NCI-H2196 treated with DMSO at 0.1 percent for 48 hours (cell line): ENCODE results near the gene XPNPEP1.
A peak's percentile ranks its signal among the peaks of the same experiment; 100 is the strongest.

ENCODE experiments used
- DNase-seq: peaks from one replicate; lab custom pipeline; 2025; ENCODE audit not compliant: unreplicated experiment; lab: John Stamatoyannopoulos, UW

The XPNPEP1 gene

DNA sequence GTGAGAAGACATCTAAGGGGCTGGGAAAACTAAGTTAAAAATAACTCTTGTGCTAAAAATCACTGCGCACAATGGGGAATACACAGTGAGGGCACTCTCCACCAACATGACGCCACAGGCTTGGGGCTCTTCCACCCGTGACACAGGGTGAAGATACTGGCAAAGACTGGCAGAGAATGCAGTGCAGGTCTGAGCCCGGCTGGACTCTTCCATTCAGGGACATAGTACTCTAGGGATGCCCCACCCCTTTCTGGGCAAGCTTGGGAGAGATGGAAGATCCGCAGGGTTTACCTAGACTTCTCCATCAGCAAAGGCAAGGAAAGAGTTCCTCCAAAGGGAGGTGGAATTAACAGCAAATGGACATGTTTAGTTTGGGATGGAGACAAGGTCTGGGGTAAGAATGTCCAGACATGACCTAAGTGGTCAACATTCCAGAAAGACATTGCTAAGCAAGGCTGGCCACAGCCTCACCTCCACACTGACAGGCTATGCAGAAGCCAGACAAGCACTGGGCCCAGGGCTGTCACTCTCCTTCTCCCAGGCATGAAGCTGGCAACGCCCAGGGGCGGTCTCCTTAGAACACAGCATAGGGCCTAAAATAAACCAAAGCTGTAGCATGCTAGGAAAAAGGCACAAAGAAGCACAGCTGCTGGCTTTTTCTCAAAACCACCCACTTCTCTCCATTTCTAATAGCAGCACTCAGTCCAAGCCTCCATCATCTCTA, 28.1 kb downstream of the XPNPEP1 start:
- no peak for DNase-seq

DNA sequence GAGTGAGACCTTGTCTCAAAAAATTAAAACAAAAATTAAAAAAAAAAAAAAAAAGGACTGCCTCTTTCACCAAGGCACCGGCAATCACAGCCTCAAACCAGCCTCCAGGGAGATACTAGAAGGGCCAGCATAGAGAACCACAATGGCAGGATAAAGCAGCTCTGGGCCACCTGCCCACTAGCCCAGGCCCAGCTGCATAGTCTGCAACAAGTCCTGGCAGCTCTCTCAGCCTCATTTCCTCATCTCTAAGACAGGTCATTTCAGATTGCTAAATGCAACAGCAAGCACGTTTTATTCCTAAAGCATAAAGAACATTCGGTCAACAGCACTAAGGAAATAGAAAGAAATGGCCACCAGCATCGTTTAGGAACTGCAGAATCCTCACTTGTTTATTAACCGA, 28.8 kb downstream of the XPNPEP1 start:
- peak; percentile 0 for DNase-seq

DNA sequence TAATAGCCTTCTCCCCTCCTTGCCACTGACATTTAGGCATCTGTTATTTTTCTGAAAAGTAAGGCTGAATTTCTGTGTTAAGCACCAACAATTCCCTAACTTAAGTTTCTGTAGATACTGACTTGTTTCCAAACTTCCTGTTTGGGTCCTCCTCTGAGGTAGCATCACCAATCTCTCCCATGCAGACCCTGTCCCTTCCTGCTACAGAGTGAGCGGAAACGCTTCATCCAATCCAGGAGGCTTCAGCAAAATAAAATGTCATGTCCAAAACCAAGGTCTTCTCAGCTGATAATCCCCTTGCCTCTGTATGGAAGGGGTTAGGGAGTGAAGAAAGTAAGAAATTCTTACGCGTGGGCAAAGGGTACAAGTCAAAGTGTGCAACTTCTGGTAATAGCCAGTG, 29.9 kb downstream of the XPNPEP1 start:
- no peak for DNase-seq

DNA sequence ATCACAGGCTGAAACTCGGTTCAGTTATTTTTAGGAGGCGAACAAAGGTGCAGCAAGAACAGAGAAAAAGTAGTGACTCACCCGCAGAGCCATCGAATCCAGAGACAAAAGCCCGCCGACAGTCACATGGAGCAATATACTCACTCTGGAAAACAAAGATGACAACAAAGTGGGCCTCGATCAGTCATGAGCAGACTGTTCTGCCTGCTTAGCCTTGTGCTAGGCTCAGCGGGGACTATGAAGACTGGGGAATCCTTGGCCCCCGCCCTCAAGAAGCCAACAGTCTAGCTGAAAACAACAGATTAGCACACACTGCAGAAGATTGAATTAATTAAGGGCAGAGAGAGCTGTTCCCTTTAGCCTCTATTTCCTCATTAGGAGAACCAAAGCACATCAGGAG, 30.4 kb downstream of the XPNPEP1 start:
- no peak for DNase-seq

DNA sequence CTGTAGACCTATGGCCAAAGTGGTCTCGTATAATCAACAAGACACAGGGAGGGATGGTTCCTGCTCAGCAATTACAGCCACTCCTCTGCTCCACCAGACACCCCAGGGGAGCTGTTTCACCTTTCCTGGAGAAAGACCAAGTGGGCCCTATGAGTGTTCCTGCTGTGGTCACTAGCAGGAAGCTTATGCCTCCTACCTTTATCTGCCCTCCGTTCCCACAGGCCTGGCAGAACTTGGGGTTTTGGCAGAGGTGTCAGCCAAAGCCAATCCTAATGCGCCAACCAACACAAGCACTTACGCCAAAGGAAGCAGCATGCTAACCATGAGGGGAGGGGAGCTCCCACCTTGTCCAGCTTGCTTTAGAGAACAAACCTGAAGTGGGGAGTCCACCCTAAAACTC, 31.2 kb downstream of the XPNPEP1 start:
- DNase-seq: no peak

DNA sequence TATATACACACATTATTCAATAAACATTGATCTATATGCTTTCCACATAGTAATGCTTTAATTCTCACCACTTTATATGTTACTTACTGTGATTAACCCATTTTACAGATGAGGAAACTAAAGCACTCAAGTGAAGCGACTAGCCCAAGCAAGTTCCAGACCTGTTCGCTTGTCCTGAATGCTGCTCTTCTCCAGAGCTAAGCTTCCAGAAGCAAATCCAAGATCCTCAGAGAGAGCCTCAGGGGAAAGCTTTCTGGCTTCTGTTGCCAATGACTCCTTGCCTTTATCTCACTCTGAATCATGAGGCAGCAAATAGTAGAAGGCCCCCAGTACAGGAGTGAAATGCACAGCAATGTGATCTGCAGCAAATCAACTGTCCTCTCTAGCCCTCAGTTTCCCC, 32.2 kb downstream of the XPNPEP1 start:
- DNase-seq: no peak

DNA sequence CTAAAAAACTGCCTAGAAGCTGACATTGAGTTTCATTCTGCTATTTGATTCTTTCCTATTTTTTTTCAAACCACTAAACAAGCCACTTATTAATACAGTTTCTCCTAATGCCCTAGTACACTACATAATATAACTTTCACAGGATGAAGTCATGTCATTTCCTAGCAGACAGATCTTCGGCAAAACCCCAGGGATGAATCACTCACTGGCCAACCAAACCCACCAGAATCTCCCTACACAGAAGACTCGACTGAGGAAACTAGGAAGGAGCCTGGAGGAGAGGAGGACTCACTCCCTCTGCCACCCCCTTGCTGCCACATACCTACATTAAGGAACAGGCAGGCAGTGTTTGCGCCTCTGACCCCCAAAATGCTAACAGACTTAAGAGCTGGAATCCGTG, 33.4 kb downstream of the XPNPEP1 start:
- no peak for DNase-seq

DNA sequence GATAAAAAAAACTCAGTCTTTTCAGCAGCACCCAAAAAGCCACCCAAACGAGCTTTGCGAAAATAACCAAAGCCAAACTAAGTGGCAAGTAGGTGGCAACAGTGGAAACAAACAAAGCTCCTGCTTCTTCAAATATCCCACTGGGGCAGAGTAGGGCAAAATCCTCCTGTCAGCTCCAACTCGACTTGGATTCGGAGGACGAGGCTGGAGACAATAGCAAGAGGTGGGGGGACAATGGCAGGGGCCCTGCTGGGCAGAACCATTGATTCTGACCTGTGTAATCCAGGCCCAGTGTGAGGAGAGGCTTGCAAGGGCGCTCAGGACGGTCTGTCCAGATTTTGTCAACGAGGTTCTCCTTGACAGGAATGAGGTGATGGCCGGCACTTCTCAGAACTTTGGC, 35.5 kb downstream of the XPNPEP1 start:
- DNase-seq: no peak

DNA sequence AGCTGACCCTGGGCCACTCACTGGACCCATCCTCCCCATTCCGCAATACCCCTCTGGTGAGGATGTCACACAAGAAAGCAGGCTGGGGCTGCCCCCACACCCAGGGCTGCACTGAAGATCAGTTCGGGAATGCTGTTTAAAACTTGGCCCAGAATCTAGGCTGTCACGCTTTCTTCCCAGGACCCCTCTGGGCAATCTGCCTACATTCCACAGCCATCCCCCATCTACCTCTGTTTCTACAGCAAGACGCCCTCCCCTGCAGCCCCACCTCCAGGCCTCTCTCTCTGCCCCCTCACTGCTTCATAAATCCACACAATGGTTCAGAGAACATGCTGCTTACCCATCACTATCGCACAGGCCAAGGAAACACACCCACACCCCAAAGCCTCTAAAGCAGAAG, 36.1 kb downstream of the XPNPEP1 start:
- no peak for DNase-seq

DNA sequence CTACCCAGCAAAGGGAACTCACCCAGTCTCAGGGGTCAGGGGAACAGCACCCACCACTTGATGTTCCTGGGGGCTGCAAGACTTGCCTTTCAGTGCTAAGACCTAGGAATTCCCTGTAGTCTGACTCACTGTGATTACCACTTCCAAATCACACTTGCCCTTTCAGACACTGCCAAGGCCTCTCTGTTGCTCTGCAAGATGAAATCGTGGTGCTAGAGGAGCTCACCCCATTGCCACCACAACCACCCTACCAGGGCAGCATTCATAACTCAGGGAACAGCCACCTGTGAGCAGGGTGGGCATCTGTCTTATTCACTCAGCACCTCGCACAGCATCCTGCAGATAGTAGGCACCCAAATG, 36.5 kb downstream of the XPNPEP1 start:
- no peak for DNase-seq

DNA sequence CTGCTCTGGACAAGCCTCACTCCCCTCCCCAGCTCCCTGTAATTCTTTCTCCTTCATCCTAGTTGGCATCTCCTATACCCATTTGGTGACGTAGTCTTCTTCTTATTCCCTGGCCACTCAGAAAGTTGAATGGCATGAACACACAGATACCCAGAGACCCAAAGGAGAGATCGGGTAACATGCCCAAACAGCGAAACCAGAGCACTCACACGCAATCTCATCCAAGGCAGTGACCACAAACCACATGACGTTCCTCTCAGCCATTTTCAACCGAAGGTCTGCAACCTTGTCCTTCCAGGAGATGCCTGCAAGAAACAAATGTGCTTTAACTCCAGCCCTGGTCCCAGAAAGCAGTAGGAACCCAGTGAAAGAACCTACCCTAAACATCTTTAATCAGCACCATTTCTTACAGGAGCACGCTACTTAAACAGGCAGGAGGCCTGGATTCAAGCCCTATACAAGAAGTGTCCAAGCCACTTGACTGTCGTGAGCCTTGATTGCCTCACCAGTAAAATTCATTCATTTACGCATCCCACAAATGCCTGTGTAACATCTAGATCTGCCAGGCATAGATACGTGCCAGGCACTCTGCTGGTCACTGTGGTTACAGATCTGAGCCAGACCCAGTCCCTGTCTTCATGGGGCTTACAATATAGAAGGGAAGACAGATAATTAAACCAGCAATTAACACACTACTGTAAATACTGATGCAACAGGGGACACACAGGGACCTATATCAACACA, 37.1 kb downstream of the XPNPEP1 start:
- no peak for DNase-seq

DNA sequence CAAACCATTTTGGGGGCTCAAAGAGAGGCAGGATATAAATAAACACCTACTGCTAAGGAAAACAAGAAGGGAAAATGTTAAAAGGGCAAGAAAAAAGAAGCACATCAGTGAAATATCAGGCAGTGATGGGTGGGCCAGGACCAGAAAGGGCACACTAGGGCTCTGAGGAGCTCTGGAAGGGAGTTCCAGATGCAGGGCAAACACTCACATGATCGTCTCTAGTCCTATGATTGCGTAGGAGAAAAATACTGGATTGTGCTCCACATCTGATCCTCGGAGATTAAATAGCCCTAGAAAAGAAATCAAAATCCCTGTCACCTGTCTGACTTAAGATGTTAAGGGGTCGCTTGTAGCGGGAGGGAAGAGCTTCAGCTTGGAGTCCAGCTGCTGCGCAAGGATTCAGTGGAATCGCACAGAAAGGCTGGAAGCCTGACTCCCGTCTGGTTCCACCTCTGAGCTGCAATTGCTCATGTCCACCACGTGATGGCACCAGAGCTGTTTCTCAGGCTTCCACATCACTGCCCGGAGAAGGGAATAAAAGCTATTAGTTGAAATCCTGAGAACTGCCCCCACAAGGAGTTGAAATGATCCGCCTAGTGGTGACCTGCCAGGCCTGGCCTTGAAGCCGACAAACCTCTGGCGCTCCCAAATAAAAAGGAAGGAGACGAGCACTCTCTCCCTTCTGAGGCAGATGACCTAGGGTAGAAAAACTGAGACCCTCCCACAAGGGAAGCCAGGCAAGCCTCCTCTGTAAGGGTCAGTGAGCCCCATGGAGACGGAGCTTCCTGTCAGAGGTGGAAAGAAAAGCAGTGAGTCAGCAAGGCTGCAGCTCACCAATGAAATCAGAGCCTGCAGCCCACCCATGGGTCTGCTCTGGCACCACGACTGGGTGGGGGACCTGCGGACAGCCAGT, 39.2 kb downstream of the XPNPEP1 start:
- DNase-seq: peak; percentile 51

DNA sequence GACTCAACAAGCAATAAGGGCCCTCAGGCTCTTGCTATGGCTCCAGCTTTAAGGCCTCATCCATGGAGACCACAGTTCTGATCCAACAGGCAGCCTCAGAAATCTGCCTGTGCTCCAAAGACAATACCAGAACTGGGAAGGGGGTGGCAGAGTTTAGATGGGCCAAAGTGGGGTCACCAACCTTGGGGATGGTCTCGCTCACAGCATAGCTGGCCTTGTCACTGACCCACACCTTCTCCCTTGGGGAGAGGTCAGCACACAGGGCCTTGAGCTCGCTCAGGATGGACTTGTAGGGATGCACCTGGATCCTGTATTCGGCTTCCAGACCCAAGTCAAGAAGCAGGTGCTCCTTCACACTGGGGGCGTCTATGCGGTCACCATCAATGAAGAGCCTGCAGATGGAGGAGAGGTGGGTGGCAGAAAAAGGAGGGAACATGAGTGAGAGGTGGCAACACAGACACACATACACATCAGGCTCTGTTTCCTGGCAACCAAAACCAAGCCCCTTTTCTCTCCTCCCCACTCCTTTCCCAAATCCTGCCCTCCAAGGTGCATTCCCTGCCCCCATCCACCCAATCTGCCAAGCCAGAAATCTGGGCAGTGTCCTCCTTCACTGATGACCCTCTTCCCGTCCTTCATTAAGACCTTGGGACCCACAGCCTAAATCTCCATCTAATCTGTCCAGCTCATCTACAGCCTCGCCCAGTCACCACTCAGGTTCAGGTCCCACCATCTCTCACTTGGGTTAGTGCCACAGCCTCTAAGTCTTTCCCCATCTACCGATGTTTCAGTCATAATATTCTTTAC, 40.9 kb downstream of the XPNPEP1 start:
- DNase-seq: no peak

DNA sequence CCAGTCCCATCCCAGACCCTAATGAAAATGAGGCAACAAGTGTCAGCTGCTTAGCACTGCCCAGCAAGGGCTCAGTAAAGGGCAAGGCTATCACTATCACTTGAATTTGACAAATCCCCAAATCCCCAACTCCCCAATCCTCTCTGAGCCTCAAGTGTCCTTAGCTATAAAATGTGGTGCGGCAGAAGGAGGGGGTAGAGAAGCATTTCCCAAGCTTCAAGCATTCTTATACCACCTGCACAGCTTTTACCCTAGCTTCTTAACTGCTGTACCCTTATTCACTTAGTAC, 41.6 kb downstream of the XPNPEP1 start:
- DNase-seq: no peak

DNA sequence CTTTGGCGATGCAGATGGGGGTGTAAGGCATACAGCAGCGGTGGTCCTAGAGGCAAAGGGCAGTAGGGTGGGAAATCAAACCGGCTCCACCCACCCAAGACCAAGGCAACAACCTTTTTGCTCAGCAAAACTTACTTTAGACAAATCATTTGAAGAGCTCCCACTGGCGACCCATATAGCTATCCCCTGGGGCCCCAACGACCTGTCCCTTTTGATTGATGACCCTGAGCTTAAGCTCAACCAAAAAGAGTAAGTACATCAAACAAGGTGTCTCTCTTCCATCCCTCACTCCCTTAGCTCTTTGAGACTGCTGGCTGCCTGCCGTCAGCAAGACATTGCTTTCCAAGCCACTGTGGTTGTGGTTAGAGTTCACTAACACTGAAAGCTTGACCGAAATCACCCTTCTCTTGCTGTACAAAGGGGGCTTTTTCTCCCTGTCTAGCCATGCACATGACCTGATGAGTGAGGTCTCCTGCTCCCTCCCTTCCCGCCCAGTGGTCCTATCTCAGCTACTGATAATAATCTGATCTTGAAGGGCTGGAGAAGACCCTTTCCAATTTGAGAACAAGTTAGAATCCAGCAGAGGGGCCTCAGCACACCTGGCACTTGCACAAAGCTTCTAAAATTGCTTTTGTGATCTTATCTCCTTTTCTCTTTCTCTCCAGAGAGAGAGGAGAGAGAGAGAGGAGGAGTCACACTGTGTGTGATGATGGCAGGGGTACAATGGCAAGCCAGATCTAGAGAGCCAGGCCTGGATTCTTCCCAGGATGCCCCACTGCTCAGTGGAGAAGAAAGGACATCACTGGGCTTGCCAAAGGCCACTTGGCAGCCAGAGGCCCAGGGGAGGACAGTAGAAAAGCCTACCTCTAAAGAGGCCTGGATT, 42.2 kb downstream of the XPNPEP1 start:
- no peak for DNase-seq

DNA sequence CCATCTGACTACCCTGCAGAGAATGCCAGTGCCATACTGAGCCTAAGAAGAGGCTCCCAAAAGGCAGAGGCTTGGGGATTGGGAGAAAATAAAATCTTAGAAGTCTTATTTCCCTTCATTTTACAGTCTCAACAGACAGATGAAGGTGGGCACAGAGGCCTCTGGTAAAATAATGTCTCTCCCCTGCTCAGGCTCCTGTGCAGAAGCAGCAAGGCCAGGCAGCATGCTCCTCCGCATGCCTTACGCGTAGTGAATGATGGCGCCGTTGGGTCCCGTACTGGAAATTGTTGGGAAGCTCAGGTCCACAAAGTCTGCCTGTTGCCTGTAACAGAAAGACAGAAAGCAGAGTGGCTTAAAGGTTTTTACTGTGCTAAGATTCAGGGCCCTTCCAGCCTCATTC, 45.8 kb downstream of the XPNPEP1 start:
- DNase-seq: no peak

DNA sequence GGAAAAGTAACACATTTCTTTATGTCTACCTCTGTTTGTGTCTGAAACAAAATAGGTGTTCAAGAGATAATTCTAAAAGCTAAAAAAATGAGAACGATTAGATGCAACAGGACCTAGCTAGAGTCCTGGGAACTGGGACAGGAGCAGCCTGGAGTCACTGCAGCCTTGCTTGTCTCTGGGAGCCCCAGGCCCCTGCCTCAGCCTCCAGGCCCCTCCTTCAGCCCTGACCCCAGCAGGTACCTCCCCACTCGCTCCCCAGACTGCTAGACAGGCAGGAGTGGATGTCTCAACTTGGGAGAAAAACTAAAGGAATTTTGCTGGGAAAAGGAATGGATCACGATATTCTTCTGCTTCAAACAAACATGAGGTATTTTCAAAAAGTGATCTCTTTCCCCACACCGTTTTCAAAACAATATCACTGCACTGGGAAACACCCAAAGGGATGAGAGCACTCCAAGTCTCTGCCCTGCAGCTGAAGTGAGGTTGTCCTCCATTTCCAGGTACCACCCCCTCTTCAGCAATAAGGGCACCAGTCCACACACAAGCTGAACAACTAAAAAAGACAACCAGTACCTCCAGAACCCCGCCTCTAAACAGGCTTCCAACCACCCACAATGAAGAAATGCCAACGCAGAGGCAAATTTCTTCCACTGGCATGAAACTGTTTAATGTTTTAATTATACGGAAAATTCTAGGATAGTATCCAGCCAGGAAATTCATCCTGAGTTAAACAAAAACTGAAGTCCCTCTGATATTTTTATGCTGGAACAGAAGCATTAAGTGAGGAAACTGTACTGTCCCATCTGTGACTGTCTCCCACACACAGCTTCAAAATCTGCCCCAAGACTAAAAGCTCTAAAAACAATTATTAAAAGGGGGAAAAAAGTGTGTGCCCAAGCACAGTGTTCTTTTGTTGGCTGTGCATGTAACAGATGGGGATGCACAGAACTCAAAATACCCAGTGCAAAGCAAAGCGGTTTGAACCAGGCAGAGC, 47.2 kb downstream of the XPNPEP1 start:
- DNase-seq: no peak

DNA sequence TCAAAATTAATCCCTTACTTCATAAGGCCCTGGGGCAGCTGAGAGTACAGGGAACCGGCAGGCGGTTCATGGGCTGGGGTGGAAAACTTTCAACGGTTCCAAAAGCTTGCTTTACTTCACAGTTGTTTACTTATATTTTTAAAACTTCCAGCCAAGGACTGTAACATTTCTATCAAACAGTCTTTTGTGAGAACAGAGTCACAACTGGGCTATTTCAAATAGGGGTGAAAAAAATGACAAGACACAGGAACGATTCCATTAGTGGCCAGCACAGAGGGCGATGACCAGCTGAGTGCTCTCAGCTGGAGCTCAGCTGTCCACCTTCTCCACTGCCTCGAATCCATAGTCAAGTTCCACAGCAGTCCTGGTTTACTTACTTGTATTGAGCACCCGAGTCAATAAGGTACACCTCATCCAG, 48.2 kb downstream of the XPNPEP1 start:
- no peak for DNase-seq

DNA sequence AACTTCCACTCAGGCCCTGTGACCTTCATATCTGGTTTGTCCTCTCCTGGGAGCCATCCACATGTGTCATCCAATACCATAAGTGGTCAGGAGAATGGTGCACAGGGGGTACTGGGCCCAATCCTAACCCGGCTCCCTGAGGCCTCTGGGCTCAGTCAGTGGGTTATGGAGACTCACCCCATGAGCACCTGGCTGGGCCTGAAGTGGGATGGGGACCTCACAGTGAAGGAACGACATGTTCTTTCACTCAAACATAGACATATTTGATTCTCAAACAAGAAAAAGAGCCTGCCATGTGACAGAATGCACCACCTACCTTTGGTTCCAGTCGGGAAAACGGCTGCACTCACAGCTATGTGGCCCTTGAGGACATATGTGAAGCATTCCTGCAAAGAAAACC, 51.8 kb downstream of the XPNPEP1 start:
- DNase-seq: no peak
